Activated naive CD4-positive, alpha-beta T cell treated with anti-CD3 and anti-CD28 coated beads for 36 hours (primary cell): Measurements from ENCODE around the gene HHLA2. TPM values are rescaled to one million over a fixed set of nuclear protein-coding genes. Genes with fewer than 3 reads are reported as not detected.
"Not testable (repeated sequence)": the region's sequence is repeated elsewhere in the genome, so short reads cannot be mapped to it uniquely, and the experiment has no call there.

Experiments used
- CTCF ChIA-PET: fragments of 350-600 bp; sonication (Branson Sonifier 250); formaldehyde crosslinking; loops from one replicate; lab custom pipeline; 2021; ENCODE audit warnings: antibody characterized with exemption; lab: Charles Lee
- DNase-seq: peaks from one replicate; pipeline ENCODE4 v3.0.0-alpha.2; 2020
- H3K27ac Mint-ChIP-seq: one replicate; pipeline ENCODE4 v1.8.0; 2021; ENCODE audit warnings: mild to moderate bottlenecking, mixed read lengths
- H3K27me3 Mint-ChIP-seq: one replicate; pipeline ENCODE4 v1.8.0; 2021; ENCODE audit warnings: low read depth, mixed read lengths
- H3K36me3 Mint-ChIP-seq: one replicate; pipeline ENCODE4 v1.8.0; 2021; ENCODE audit warnings: low read depth, mixed read lengths
- H3K4me1 Mint-ChIP-seq: one replicate; pipeline ENCODE4 v1.8.0; 2021; ENCODE audit warnings: low read depth, mixed read lengths
- H3K4me3 Mint-ChIP-seq: one replicate; pipeline ENCODE4 v1.8.0; 2021; ENCODE audit warnings: mild to moderate bottlenecking, moderate library complexity, mixed read lengths
- H3K9me3 Mint-ChIP-seq: one replicate; pipeline ENCODE4 v1.8.0; 2021; ENCODE audit warnings: mixed read lengths
- intact Hi-C: fragments of 100-400 bp; cut with micrococcal nuclease; formaldehyde crosslinking; loops from one replicate; pipeline ENCODE4 v1.15.1; 2023
- total RNA-seq, 2 experiments: library from RNA; stranded (reverse); gene quantifications; one replicate each; pipeline ENCODE4 v1.2.3, GENCODE V29; 2021

HHLA2 gene, protein sequence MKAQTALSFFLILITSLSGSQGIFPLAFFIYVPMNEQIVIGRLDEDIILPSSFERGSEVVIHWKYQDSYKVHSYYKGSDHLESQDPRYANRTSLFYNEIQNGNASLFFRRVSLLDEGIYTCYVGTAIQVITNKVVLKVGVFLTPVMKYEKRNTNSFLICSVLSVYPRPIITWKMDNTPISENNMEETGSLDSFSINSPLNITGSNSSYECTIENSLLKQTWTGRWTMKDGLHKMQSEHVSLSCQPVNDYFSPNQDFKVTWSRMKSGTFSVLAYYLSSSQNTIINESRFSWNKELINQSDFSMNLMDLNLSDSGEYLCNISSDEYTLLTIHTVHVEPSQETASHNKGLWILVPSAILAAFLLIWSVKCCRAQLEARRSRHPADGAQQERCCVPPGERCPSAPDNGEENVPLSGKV
- under 1 TPM; 0.22 to 0.26 TPM for total RNA-seq

GRCh38 chr3:108296239-108296638, at the start of gene HHLA2:
HHLA2 (plus strand) TSS chr3:108296548; CDS start chr3:108351814, 55,266 bp downstream.
- H3K4me3 Mint-ChIP-seq: no peak within 1 kb of the TSS
- DNase-seq: peak; percentile 61
- no peaks in the 10 kb centered on the region for H3K27me3 Mint-ChIP-seq
- CTCF ChIA-PET: interaction anchor here (0.8 to 1.6 kb wide), 3 partner anchors 142 to 302 kb away, joined by 3 to 4 read pairs (median 3); no protein-coding TSS in a partner anchor
- peaks cover 64% of the 10 kb centered on the region for H3K4me1 Mint-ChIP-seq
- no peaks in the 10 kb centered on the region for H3K36me3 Mint-ChIP-seq
- intact Hi-C loops: loop anchor here (1.0 to 10.0 kb wide), 4 partner anchors 165 to 881 kb away; partner anchors contain the start of genes CIP2A and DZIP3
- no peaks in the 10 kb centered on the region for H3K9me3 Mint-ChIP-seq
- H3K27ac Mint-ChIP-seq: no peak within 1 kb of the TSS

DNA sequence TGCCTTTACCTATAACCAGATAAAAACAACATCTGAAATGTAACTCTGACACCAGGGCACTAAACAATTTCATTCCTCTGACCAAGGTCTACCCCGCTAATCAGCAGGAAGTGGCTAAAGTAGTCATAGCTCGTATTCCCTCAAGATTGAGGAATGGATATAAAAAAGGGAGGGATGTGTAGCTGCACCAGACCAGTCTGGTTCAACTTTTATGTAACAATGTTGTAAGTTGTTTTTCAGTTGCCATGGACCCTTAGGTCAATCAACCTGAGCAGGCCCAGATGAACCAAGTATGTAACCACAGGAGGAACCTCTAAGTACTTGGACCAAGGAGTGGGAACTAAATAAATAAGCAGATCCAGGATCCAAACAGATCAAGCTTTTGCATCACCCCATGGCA, 45.7 kb upstream of the HHLA2 start:
- Mint-ChIP-seq H3K4me1 (peaks cover 9% of the 10 kb centered on the region), H3K9me3 (no peaks in the 10 kb centered on the region), H3K27ac (no peak overlapping the region), H3K4me3 (no peak overlapping the region), H3K36me3 (no peaks in the 10 kb centered on the region), H3K27me3 (no peaks in the 10 kb centered on the region)
- no peak for DNase-seq
- CTCF ChIA-PET: no interaction called here
- intact Hi-C loops: no loop called here

DNA sequence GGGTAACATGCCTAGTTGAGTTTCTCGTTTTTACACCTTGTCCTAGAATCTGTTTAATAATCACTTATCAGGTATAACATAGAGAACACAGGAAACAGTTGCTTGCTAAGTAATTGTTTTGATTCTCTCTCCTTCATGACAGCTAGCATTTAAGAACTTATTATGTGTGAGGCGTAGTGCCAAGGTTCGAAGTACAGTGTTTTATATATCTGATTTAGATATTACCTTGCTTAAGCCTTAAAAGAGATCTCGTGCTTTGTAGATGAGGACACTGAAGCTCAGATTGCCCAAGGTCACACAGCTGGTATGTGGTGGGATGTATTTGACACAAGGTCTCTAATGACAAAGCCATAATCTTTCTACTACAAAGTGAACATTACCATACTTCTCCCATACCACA, 45.1 kb upstream of the HHLA2 start:
- Mint-ChIP-seq H3K27me3 (no peaks in the 10 kb centered on the region), H3K36me3 (no peaks in the 10 kb centered on the region), H3K4me3 (no peak overlapping the region), H3K27ac (no peak overlapping the region), H3K9me3 (no peaks in the 10 kb centered on the region), H3K4me1 (peaks cover 8% of the 10 kb centered on the region)
- intact Hi-C loops: no loop called here
- no peak for DNase-seq
- CTCF ChIA-PET: no interaction called here

- Mint-ChIP-seq H3K9me3 (no peaks in the 10 kb centered on the region), H3K4me3 (no peak overlapping the region), H3K27ac (no peak overlapping the region), H3K27me3 (no peaks in the 10 kb centered on the region), H3K4me1 (peaks cover 3% of the 10 kb centered on the region), H3K36me3 (no peaks in the 10 kb centered on the region)
- DNase-seq: no peak
- CTCF ChIA-PET: no interaction called here
- intact Hi-C loops: no loop called here
Measured at GRCh38 chr3:108251844-108252243, 44.5 kb upstream of the HHLA2 start.

GRCh38 chr3:108255131-108255530, 41.2 kb upstream of the HHLA2 start:
- Mint-ChIP-seq H3K27ac (no peak overlapping the region), H3K36me3 (no peaks in the 10 kb centered on the region), H3K4me3 (no peak overlapping the region), H3K4me1 (no peaks in the 10 kb centered on the region), H3K9me3 (no peaks in the 10 kb centered on the region), H3K27me3 (no peaks in the 10 kb centered on the region)
- CTCF ChIA-PET: no interaction called here
- no peak for DNase-seq
- intact Hi-C loops: no loop called here

- H3K27me3 Mint-ChIP-seq, H3K4me3 Mint-ChIP-seq, H3K27ac Mint-ChIP-seq, H3K4me1 Mint-ChIP-seq, intact Hi-C loops, H3K36me3 Mint-ChIP-seq, DNase-seq: not testable (repeated sequence)
- CTCF ChIA-PET: interaction anchor here (0.6 kb wide), 1 partner anchor 12 kb away, joined by 3 read pairs; no protein-coding TSS in a partner anchor
- H3K9me3 Mint-ChIP-seq: peaks cover 17% of the 10 kb centered on the region
Measured at GRCh38 chr3:108264534-108265298, 31.6 kb upstream of the HHLA2 start.

DNA sequence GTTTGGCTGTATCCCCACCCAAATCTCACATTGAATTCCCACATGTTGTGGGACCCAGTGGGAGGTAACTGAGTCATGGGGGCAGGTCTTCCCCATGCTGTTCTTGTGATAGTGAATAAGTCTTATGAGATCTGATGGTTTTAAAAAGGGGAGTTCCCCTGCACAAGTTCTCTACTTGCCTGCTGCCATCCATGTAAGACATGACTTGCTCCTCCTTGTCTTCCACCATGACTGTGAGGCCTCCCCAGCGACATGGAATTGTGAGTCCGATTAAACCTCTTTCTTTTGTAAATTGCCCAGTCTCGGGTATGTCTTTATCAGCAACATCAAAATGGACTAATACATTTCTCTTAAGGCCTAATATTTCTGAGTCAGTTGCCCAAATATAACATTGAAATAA, 28.1 kb upstream of the HHLA2 start:
- H3K27me3 Mint-ChIP-seq, H3K36me3 Mint-ChIP-seq, H3K4me3 Mint-ChIP-seq, H3K27ac Mint-ChIP-seq, intact Hi-C loops, DNase-seq, H3K4me1 Mint-ChIP-seq, CTCF ChIA-PET: not testable (repeated sequence)
- peaks cover 17% of the 10 kb centered on the region for H3K9me3 Mint-ChIP-seq

GRCh38 chr3:108271626-108272025, 24.7 kb upstream of the HHLA2 start:
- DNase-seq: no peak
- H3K27me3 Mint-ChIP-seq: no peaks in the 10 kb centered on the region
- H3K27ac Mint-ChIP-seq: no peak overlapping the region
- no peak overlapping the region for H3K4me3 Mint-ChIP-seq
- intact Hi-C loops: no loop called here
- CTCF ChIA-PET: no interaction called here
- peaks cover 4% of the 10 kb centered on the region for H3K36me3 Mint-ChIP-seq
- H3K4me1 Mint-ChIP-seq: no peaks in the 10 kb centered on the region
- H3K9me3 Mint-ChIP-seq: peaks cover 24% of the 10 kb centered on the region

DNA sequence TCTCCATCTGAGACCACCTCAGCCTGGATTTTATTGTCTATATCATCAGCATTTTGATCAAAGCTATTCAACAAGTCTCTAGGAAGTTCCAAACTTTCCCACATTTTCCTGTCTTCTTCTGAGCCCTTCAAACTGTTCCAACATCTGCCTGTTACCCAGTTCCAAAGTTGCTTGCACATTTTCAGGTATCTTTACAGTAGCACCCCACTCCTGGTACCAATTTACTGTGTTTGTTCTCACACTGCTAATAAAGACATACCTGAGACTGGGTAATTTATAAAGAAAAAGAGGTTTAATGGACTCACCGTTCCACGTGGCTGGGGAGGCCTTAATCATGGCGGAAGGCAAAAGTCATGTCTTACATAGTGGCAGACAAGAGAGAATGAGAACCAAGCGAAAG, 17.3 kb upstream of the HHLA2 start:
- H3K27ac Mint-ChIP-seq, H3K4me1 Mint-ChIP-seq, CTCF ChIA-PET, H3K36me3 Mint-ChIP-seq, DNase-seq, H3K27me3 Mint-ChIP-seq, H3K4me3 Mint-ChIP-seq, intact Hi-C loops: not testable (repeated sequence)
- H3K9me3 Mint-ChIP-seq: peaks cover 29% of the 10 kb centered on the region

- intact Hi-C loops: no loop called here
- H3K27ac Mint-ChIP-seq: no peak overlapping the region
- DNase-seq: no peak
- peaks cover 26% of the 10 kb centered on the region for H3K9me3 Mint-ChIP-seq
- H3K36me3 Mint-ChIP-seq: peaks cover 4% of the 10 kb centered on the region
- no peaks in the 10 kb centered on the region for H3K27me3 Mint-ChIP-seq
- no peak overlapping the region for H3K4me3 Mint-ChIP-seq
- peaks cover 16% of the 10 kb centered on the region for H3K4me1 Mint-ChIP-seq
- CTCF ChIA-PET: no interaction called here
Measured at GRCh38 chr3:108280476-108280875, 15.9 kb upstream of the HHLA2 start.

DNA sequence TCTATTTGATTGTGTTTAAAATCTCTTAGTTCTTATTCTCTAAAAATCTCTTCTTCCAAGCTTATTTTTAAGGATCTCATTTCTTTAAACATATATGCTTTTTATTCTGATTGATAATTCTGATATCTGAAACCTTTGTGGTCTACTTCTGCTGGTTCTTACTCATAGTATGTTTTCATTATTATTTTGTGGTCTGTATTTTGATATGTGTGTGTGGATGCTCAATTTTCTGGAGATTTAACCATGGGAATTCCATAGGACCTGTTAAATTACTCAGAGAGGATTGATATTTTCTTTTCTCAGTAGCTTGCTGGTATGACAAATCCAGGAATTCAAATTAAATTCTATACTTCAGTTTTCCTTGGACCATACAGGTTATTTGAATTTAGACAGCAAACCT, 14.7 kb upstream of the HHLA2 start:
- Mint-ChIP-seq H3K9me3 (peaks cover 22% of the 10 kb centered on the region), H3K4me3 (no peak overlapping the region), H3K27me3 (no peaks in the 10 kb centered on the region), H3K4me1 (peaks cover 19% of the 10 kb centered on the region), H3K36me3 (peaks cover 4% of the 10 kb centered on the region), H3K27ac (no peak overlapping the region)
- DNase-seq: no peak
- intact Hi-C loops: no loop called here
- CTCF ChIA-PET: interaction anchor here (0.7 kb wide), 1 partner anchor 162 kb away, joined by 3 read pairs; no protein-coding TSS in a partner anchor

DNA sequence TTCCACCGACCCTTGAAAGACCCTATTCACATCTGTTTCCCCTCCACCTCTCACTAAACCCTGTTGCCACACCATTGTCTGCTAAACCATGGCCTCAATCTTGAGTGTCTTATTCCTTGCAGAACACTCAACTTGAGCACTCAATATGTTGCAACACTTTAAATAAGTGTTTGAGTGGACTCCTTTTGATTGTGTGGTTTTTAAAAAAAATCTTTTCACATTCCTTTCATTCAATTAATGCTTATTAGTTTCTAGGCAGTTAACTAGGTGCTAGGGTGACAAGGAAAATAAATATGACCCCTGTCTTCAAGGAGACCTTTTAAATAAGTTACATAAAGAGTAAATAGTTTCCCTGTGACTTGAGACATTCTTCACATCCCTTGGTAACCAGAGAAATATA, 13.3 kb upstream of the HHLA2 start:
- CTCF ChIA-PET: no interaction called here
- intact Hi-C loops: no loop called here
- Mint-ChIP-seq H3K27me3 (no peaks in the 10 kb centered on the region), H3K27ac (no peak overlapping the region), H3K4me1 (peaks cover 31% of the 10 kb centered on the region), H3K4me3 (no peak overlapping the region), H3K9me3 (peaks cover 18% of the 10 kb centered on the region), H3K36me3 (peaks cover 2% of the 10 kb centered on the region)
- DNase-seq: no peak
